Activated CD4-positive, alpha-beta T cell treated with anti-CD3 and anti-CD28 coated beads, Interleukin-2, Interleukin-6, amounts not matched to agents 100 ng/mL and 50 ng/mL, durations not matched to agents 16 hours and 8 hours (primary cell): ENCODE results near the gene EIF4G3.
"Not testable (repeated sequence)": the region's sequence is repeated elsewhere in the genome, so short reads cannot be mapped to it uniquely, and the experiment has no call there.

ENCODE experiments used
- DNase-seq: peaks from one replicate; pipeline ENCODE4 v3.0.0-alpha.2; 2020

Gene EIF4G3

GRCh38 chr1:21065851-21066250, 110.8 kb downstream of the EIF4G3 start:
- no peak for DNase-seq

- no peak for DNase-seq
Observed at GRCh38 chr1:21064057-21064456, 112.6 kb downstream of the EIF4G3 start.

- DNase-seq = no peak
Observed at GRCh38 chr1:21060523-21060922, 116.2 kb downstream of the EIF4G3 start.

GRCh38 chr1:21059021-21059420, 117.7 kb downstream of the EIF4G3 start:
- DNase-seq = no peak

- no peak for DNase-seq
Observed at GRCh38 chr1:21058035-21058793, 118.5 kb downstream of the EIF4G3 start.

GRCh38 chr1:21053189-21053928, 123.3 kb downstream of the EIF4G3 start:
- not testable (repeated sequence) for DNase-seq

- DNase-seq = no peak
Observed at GRCh38 chr1:21052034-21052433, 124.7 kb downstream of the EIF4G3 start.

- DNase-seq = no peak
Observed at GRCh38 chr1:21051177-21051825, 125.4 kb downstream of the EIF4G3 start.

- no peak for DNase-seq
Observed at GRCh38 chr1:21050031-21050430, 126.7 kb downstream of the EIF4G3 start.

- DNase-seq = no peak
Observed at GRCh38 chr1:21048462-21048861, 128.2 kb downstream of the EIF4G3 start.

- no peak for DNase-seq
Observed at GRCh38 chr1:21046132-21046531, 130.6 kb downstream of the EIF4G3 start.

GRCh38 chr1:21045351-21045750, 131.3 kb downstream of the EIF4G3 start:
- DNase-seq = no peak

- no peak for DNase-seq
Observed at GRCh38 chr1:21042929-21043605, 133.6 kb downstream of the EIF4G3 start.

GRCh38 chr1:21041541-21041940, 135.2 kb downstream of the EIF4G3 start:
- no peak for DNase-seq

- DNase-seq = no peak
Observed at GRCh38 chr1:21037091-21037490, 139.6 kb downstream of the EIF4G3 start.

GRCh38 chr1:21035794-21036193, 140.9 kb downstream of the EIF4G3 start:
- no peak for DNase-seq

GRCh38 chr1:21034725-21035628, 141.7 kb downstream of the EIF4G3 start:
- DNase-seq = no peak

GRCh38 chr1:21032741-21033140, 144.0 kb downstream of the EIF4G3 start:
- no peak for DNase-seq

GRCh38 chr1:21030181-21030580, 146.5 kb downstream of the EIF4G3 start:
- DNase-seq = no peak

- no peak for DNase-seq
Observed at GRCh38 chr1:21028520-21029145, 148.1 kb downstream of the EIF4G3 start.

- DNase-seq = no peak
Observed at GRCh38 chr1:21027805-21028204, 148.9 kb downstream of the EIF4G3 start.

GRCh38 chr1:21024918-21025317, 151.8 kb downstream of the EIF4G3 start:
- DNase-seq = no peak
